ENCODE measurements around the gene TRAPPC4. TPM values are rescaled to one million over a fixed set of nuclear protein-coding genes. Genes with fewer than 3 reads are reported as not detected.
"Not testable (repeated sequence)": the region's sequence is repeated elsewhere in the genome, so short reads cannot be mapped to it uniquely, and the experiment has no call there.

Gene TRAPPC4
- total RNA-seq, 1 experiment from 2014 or later: 51.4 TPM

- TF ChIP-seq CTCF (conservative IDR thresholded peaks at IDR 0.05) (no peak), EZH2 (IDR thresholded peaks at IDR 0.05; ENCODE audit: low read depth) (no peak)
- Histone ChIP-seq H3K9me3 (ENCODE audit: insufficient read depth, low read depth) (no peaks in the 10 kb centered on the region), H3F3A (ENCODE audit: insufficient read depth, low read depth) (no peaks in the 10 kb centered on the region), H3K36me3 (ENCODE audit: low read depth) (no peaks in the 10 kb centered on the region), H3K9me2 (ENCODE audit: insufficient read depth) (no peaks in the 10 kb centered on the region), H3K4me1 (replicated peaks; ENCODE audit: insufficient read depth) (no peaks in the 10 kb centered on the region), H3K27me3 (ENCODE audit: insufficient read depth, low read depth) (no peaks in the 10 kb centered on the region), H3K27ac (no peak overlapping the region), H3K4me3 (no peak overlapping the region), H4K20me1 (ENCODE audit: insufficient read depth) (no peaks in the 10 kb centered on the region), H3K4me2 (no peak overlapping the region), H2AFZ (no peak overlapping the region), H3K79me2 (ENCODE audit: low read depth) (no peaks in the 10 kb centered on the region)
- CTCF ChIA-PET: no interaction called here
- no peak for DNase-seq
- BruUV-seq (replicated peaks): no TSS peak
- intact Hi-C loops (cut with micrococcal nuclease; ENCODE audit: unreplicated experiment): no loop called here
- POLR2A ChIA-PET (ENCODE audit: unreplicated experiment): interaction anchor here (0.6 kb wide), 1 partner anchor 245 kb away, joined by 29 read pairs; no protein-coding TSS in a partner anchor
Observed at GRCh38 chr11:118980191-118980881, 38.2 kb upstream of the TRAPPC4 start.

GRCh38 chr11:118984337-118984736, 34.2 kb upstream of the TRAPPC4 start:
- H3K36me3 ChIP-seq (ENCODE audit: low read depth); BruUV-seq (replicated peaks); H3K9me3 ChIP-seq (ENCODE audit: insufficient read depth, low read depth); H3K27ac ChIP-seq; H4K20me1 ChIP-seq (ENCODE audit: insufficient read depth); H3K4me2 ChIP-seq; H2AFZ ChIP-seq; H3K4me3 ChIP-seq; H3K27me3 ChIP-seq (ENCODE audit: insufficient read depth, low read depth); H3K9me2 ChIP-seq (ENCODE audit: insufficient read depth); DNase-seq; H3K4me1 ChIP-seq (replicated peaks; ENCODE audit: insufficient read depth); intact Hi-C loops (cut with micrococcal nuclease; ENCODE audit: unreplicated experiment); CTCF ChIA-PET; H3K79me2 ChIP-seq (ENCODE audit: low read depth): not testable (repeated sequence)
- peaks cover 17% of the 10 kb centered on the region for H3F3A ChIP-seq (ENCODE audit: insufficient read depth, low read depth)
- POLR2A ChIA-PET (ENCODE audit: unreplicated experiment): interaction anchor here (0.5 to 0.6 kb wide), 2 partner anchors 30 to 333 kb away, joined by 6 to 14 read pairs; no protein-coding TSS in a partner anchor

GRCh38 chr11:118984825-118985224, 33.7 kb upstream of the TRAPPC4 start:
- BruUV-seq (replicated peaks): no TSS peak
- H3K79me2 ChIP-seq (ENCODE audit: low read depth): no peaks in the 10 kb centered on the region
- H3K27ac ChIP-seq: no peak overlapping the region
- H2AFZ ChIP-seq: no peak overlapping the region
- peaks cover 9% of the 10 kb centered on the region for H3K4me1 ChIP-seq (replicated peaks; ENCODE audit: insufficient read depth)
- no peak overlapping the region for H3K4me2 ChIP-seq
- no peaks in the 10 kb centered on the region for H3K36me3 ChIP-seq (ENCODE audit: low read depth)
- no peaks in the 10 kb centered on the region for H3K27me3 ChIP-seq (ENCODE audit: insufficient read depth, low read depth)
- no peak overlapping the region for H3K4me3 ChIP-seq
- no peak for DNase-seq
- CTCF ChIA-PET: no interaction called here
- H3F3A ChIP-seq (ENCODE audit: insufficient read depth, low read depth): peaks cover 20% of the 10 kb centered on the region
- intact Hi-C loops (cut with micrococcal nuclease; ENCODE audit: unreplicated experiment): no loop called here
- H4K20me1 ChIP-seq (ENCODE audit: insufficient read depth): no peaks in the 10 kb centered on the region
- POLR2A ChIA-PET (ENCODE audit: unreplicated experiment): interaction anchor here (0.5 kb wide), 1 partner anchor 30 kb away, joined by 6 read pairs; no protein-coding TSS in a partner anchor
- TF ChIP-seq EZH2 (IDR thresholded peaks at IDR 0.05; ENCODE audit: low read depth) (no peak), CTCF (conservative IDR thresholded peaks at IDR 0.05) (no peak)
- H3K9me2 ChIP-seq (ENCODE audit: insufficient read depth): no peaks in the 10 kb centered on the region
- no peaks in the 10 kb centered on the region for H3K9me3 ChIP-seq (ENCODE audit: insufficient read depth, low read depth)
